HG03064 (cell line): ENCODE data around the gene PPFIA4.
"Not testable (repeated sequence)": the region's sequence is repeated elsewhere in the genome, so short reads cannot be mapped to it uniquely, and the experiment has no call there.

Source experiments
- ATAC-seq: cut with Tn5 transposase; IDR thresholded peaks from one replicate; pipeline ENCODE4 v1.9.1; 2021; ENCODE audit warnings: low read depth; ENCODE audit not compliant: unreplicated experiment

PPFIA4 gene

GRCh38 chr1:203026031-203026665 is at the start of gene PPFIA4:
PPFIA4 (plus strand) TSS chr1:203026491; CDS start chr1:203039009, 12,518 bp downstream.
- peak; percentile 73 for ATAC-seq

GRCh38 chr1:202976633-202977032 is 49.7 kb upstream of the PPFIA4 start:
- no peak for ATAC-seq

- no peak for ATAC-seq
These were observed 46.8 kb upstream of the PPFIA4 start for GRCh38 chr1:202979459-202979858.

- no peak for ATAC-seq
These were observed 44.4 kb upstream of the PPFIA4 start for GRCh38 chr1:202981939-202982338.

- ATAC-seq = no peak
These were observed 43.4 kb upstream of the PPFIA4 start for GRCh38 chr1:202982715-202983430.

- not testable (repeated sequence) for ATAC-seq
These were observed 40.2 kb upstream of the PPFIA4 start for GRCh38 chr1:202986120-202986519.

GRCh38 chr1:202987255-202987654 is 39.0 kb upstream of the PPFIA4 start:
- no peak for ATAC-seq

- no peak for ATAC-seq
These were observed 38.2 kb upstream of the PPFIA4 start for GRCh38 chr1:202987922-202988583.

- no peak for ATAC-seq
These were observed 36.4 kb upstream of the PPFIA4 start for GRCh38 chr1:202989879-202990278.

GRCh38 chr1:202991112-202991511 is 35.2 kb upstream of the PPFIA4 start:
- no peak for ATAC-seq

- ATAC-seq = no peak
These were observed 31.5 kb upstream of the PPFIA4 start for GRCh38 chr1:202994756-202995155.

GRCh38 chr1:202998836-202999750 is 27.2 kb upstream of the PPFIA4 start:
- no peak for ATAC-seq

- no peak for ATAC-seq
These were observed 25.9 kb upstream of the PPFIA4 start for GRCh38 chr1:203000217-203000944.

GRCh38 chr1:203001986-203002385 is 24.3 kb upstream of the PPFIA4 start:
- ATAC-seq = no peak

- ATAC-seq = no peak
These were observed 23.3 kb upstream of the PPFIA4 start for GRCh38 chr1:203002951-203003350.

GRCh38 chr1:203005395-203006142 is 20.7 kb upstream of the PPFIA4 start:
- not testable (repeated sequence) for ATAC-seq

GRCh38 chr1:203006948-203007871 is 19.1 kb upstream of the PPFIA4 start, which contains the start of gene TMEM183A:
TMEM183A (plus strand) TSS chr1:203007374; CDS start chr1:203007466, 92 bp downstream.
- ATAC-seq = peak; percentile 92

GRCh38 chr1:203009185-203009584 is 17.1 kb upstream of the PPFIA4 start:
- no peak for ATAC-seq
